Activated T-cell treated with anti-CD3 and anti-CD28 coated beads, Interleukin-2, amount 50 U/mL, for 72 hours (primary cell): ENCODE data around the gene CIBAR2. TPM values are rescaled to one million over a fixed set of nuclear protein-coding genes. Genes with fewer than 3 reads are reported as not detected.
A peak's percentile ranks its signal among the peaks of the same experiment; 100 is the strongest.
"Not testable (repeated sequence)": the region's sequence is repeated elsewhere in the genome, so short reads cannot be mapped to it uniquely, and the experiment has no call there.

Experiments used
- ATAC-seq, 2 donors: fragments of 150-1000 bp; cut with Tn5 transposase; replicated peaks in 1 of 2; 2 replicates each; pipeline ENCODE4 v1.10.0; 2021; ENCODE audit warnings: moderate library complexity in 2 of 2, mild to moderate bottlenecking in 1 of 2
- DNase-seq, 2 donors: peaks; one replicate each; pipeline ENCODE4 v3.0.0; 2021 to 2022; ENCODE audit warnings: mixed read lengths in 1 of 2
- H3K27ac Mint-ChIP-seq: one replicate; pipeline ENCODE4 v1.8.0; 2022; ENCODE audit warnings: mild to moderate bottlenecking, moderate library complexity, mixed read lengths
- H3K27me3 Mint-ChIP-seq: one replicate; pipeline ENCODE4 v1.8.0; 2022; ENCODE audit warnings: low read depth, mixed read lengths
- H3K36me3 Mint-ChIP-seq, 2 donors: one replicate each; pipeline ENCODE4 v1.8.0; 2022; ENCODE audit warnings: mixed read lengths in 2 of 2, mild to moderate bottlenecking in 1 of 2; ENCODE audit not compliant: insufficient read depth in 2 of 2
- H3K4me1 Mint-ChIP-seq: one replicate; pipeline ENCODE4 v1.8.0; 2022; ENCODE audit warnings: low read depth, mixed read lengths
- H3K4me3 Mint-ChIP-seq, 2 donors: one replicate each; pipeline ENCODE4 v1.8.0; 2022; ENCODE audit warnings: mild to moderate bottlenecking in 2 of 2, mixed read lengths in 2 of 2, moderate library complexity in 2 of 2
- H3K9me3 Mint-ChIP-seq, 2 donors: one replicate each; pipeline ENCODE4 v1.8.0; 2022; ENCODE audit warnings: mixed read lengths in 2 of 2
- total RNA-seq, 2 donors: library from RNA; stranded (reverse); gene quantifications; one replicate each; pipeline ENCODE4 v1.2.3, GENCODE V29; 2022

Gene CIBAR2
- total RNA-seq, 2 donors from 2014 or later: not detected

GRCh38 chr16:85062845-85063244 lies 49.4 kb downstream of the CIBAR2 start:
- Mint-ChIP-seq H3K27ac (no peak overlapping the region), H3K9me3 (no peaks in the 10 kb centered on the region), H3K4me1 (peaks cover 20% of the 10 kb centered on the region), H3K4me3 (no peak overlapping the region), H3K27me3 (no peaks in the 10 kb centered on the region), H3K36me3 (no peaks in the 10 kb centered on the region)
- no peak for ATAC-seq
- no peak for DNase-seq

DNA sequence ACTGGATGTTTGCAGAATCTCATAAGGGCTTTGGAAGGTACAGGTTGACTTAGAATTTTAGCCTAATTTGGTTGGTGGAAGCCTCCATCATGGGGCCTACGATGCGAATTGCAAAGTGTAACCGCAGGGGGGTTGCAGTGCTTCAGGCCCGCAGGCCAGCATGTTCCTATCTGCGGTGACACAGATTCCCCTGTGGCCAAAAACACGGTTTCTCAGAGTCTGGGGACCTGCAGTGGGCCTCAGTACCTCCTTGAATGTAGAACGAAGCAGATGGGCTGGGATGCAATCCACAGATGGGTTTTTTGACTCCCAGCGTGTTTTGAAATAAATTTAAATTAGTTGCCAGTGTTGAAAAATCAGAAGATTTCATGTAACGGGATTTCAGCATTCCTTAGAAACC lies 49.9 kb downstream of the CIBAR2 start:
- H3K27ac Mint-ChIP-seq: no peak overlapping the region

GRCh38 chr16:85061566-85061965 lies 50.7 kb downstream of the CIBAR2 start:
- DNase-seq (no peak), ATAC-seq (no peak)
- no peaks in the 10 kb centered on the region for H3K36me3 Mint-ChIP-seq
- no peaks in the 10 kb centered on the region for H3K9me3 Mint-ChIP-seq
- H3K27me3 Mint-ChIP-seq: no peaks in the 10 kb centered on the region
- no peak overlapping the region for H3K4me3 Mint-ChIP-seq
- H3K27ac Mint-ChIP-seq: no peak overlapping the region
- H3K4me1 Mint-ChIP-seq: peaks cover 33% of the 10 kb centered on the region

More for the DNA sequence above, 49.9 kb downstream of the CIBAR2 start:
- H3K4me1 Mint-ChIP-seq: peaks cover 25% of the 10 kb centered on the region
- no peak overlapping the region for H3K4me3 Mint-ChIP-seq
- H3K27me3 Mint-ChIP-seq: no peaks in the 10 kb centered on the region
- H3K9me3 Mint-ChIP-seq: no peaks in the 10 kb centered on the region
- H3K36me3 Mint-ChIP-seq: no peaks in the 10 kb centered on the region
- DNase-seq: no peak
- no peak for ATAC-seq

- Mint-ChIP-seq H3K9me3 (no peaks in the 10 kb centered on the region), H3K27me3 (no peaks in the 10 kb centered on the region), H3K36me3 (no peaks in the 10 kb centered on the region), H3K4me1 (peaks cover 53% of the 10 kb centered on the region), H3K4me3 (no peak overlapping the region), H3K27ac (no peak overlapping the region)
- ATAC-seq (no peak), DNase-seq (no peak)
Measured at GRCh38 chr16:85058909-85059308, 53.4 kb downstream of the CIBAR2 start.

DNA sequence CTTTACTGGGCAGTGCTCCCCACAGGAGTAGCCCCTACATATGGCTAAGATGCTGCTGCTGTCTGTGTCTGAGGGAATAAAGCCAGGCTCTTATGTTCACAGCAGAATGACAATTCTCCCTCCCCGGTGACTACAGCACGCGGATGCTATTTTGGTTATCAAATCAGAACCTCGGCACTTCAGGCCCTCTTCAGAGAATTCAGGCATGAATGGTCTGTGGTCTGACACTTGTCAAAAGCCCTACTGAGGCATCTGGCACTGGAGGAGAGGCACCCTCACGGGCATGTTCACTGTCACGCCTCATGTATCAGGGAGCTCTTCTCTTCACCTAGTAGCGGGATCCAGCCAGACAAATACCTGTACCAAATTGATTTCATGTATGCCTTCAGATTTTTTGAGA lies 54.3 kb downstream of the CIBAR2 start:
- peak overlapping the region; percentile 67 for H3K27ac Mint-ChIP-seq
- peaks cover 53% of the 10 kb centered on the region for H3K4me1 Mint-ChIP-seq
- H3K9me3 Mint-ChIP-seq: no peaks in the 10 kb centered on the region
- H3K27me3 Mint-ChIP-seq: no peaks in the 10 kb centered on the region
- ATAC-seq (no peak), DNase-seq (no peak)
- no peak overlapping the region for H3K4me3 Mint-ChIP-seq
- H3K36me3 Mint-ChIP-seq: peaks cover 0 to 2% of the 10 kb centered on the region in 2 donors

- no peak for ATAC-seq
- H3K9me3 Mint-ChIP-seq: no peaks in the 10 kb centered on the region
- H3K27ac Mint-ChIP-seq: peak overlapping the region; percentile 67
- DNase-seq: peak in 1 of 2 donors; percentile 10
- H3K4me3 Mint-ChIP-seq: peak overlapping the region; percentile 71 to 81
- H3K4me1 Mint-ChIP-seq: peaks cover 53% of the 10 kb centered on the region
- no peaks in the 10 kb centered on the region for H3K27me3 Mint-ChIP-seq
- peaks cover 0 to 2% of the 10 kb centered on the region in 2 donors for H3K36me3 Mint-ChIP-seq
Measured at GRCh38 chr16:85057212-85057889, 54.9 kb downstream of the CIBAR2 start.

DNA sequence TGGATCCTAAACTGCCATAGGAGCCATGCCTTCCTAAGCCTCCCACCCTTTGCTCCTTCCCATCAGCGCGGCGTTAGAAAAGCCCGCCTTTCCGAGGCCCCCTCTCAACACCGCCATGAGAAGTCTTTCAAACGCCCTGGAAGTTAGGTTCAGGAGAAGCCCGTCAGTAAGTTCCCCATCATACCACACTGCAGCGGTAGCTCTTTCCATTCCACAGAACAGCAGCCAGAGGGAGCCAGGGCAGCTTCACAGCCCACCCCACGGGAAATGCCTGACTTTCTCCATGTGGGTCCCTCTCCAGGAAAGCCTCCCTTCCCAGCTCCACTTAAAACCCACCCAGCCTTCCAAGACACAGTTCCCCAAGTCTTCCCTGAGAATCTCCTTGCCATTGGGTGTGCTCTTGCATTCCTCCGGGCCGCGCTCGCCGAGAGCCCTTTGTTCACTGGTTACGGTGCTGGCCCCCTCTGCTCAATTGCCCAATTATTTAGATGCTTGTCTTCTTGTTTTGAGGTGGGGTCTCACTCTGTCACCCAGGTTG lies 56.0 kb downstream of the CIBAR2 start:
- Mint-ChIP-seq H3K9me3 (no peaks in the 10 kb centered on the region), H3K36me3 (peaks cover 0 to 2% of the 10 kb centered on the region in 2 donors), H3K4me3 (peak overlapping the region; percentile 71 to 81), H3K27ac (peak overlapping the region; percentile 44), H3K4me1 (peaks cover 47% of the 10 kb centered on the region), H3K27me3 (no peaks in the 10 kb centered on the region)
- peak in 1 of 2 donors; percentile 8 for DNase-seq
- no peak for ATAC-seq

GRCh38 chr16:85055493-85056210 lies 56.6 kb downstream of the CIBAR2 start:
- DNase-seq: peak; percentile 81 to 83
- peak overlapping the region; percentile 44 for H3K27ac Mint-ChIP-seq
- H3K9me3 Mint-ChIP-seq: no peaks in the 10 kb centered on the region
- H3K4me1 Mint-ChIP-seq: peaks cover 48% of the 10 kb centered on the region
- peaks cover 0 to 2% of the 10 kb centered on the region in 2 donors for H3K36me3 Mint-ChIP-seq
- no peaks in the 10 kb centered on the region for H3K27me3 Mint-ChIP-seq
- H3K4me3 Mint-ChIP-seq: peak overlapping the region; percentile 71 to 81
- ATAC-seq: peak; percentile 95 to 96

GRCh38 chr16:85054948-85055492 lies 57.3 kb downstream of the CIBAR2 start:
- Mint-ChIP-seq H3K4me3 (peak overlapping the region; percentile 71 to 81), H3K27ac (peak overlapping the region; percentile 44), H3K36me3 (peaks cover 0 to 2% of the 10 kb centered on the region in 2 donors), H3K4me1 (peaks cover 51% of the 10 kb centered on the region), H3K9me3 (no peaks in the 10 kb centered on the region), H3K27me3 (no peaks in the 10 kb centered on the region)
- no peak for ATAC-seq
- no peak for DNase-seq

DNA sequence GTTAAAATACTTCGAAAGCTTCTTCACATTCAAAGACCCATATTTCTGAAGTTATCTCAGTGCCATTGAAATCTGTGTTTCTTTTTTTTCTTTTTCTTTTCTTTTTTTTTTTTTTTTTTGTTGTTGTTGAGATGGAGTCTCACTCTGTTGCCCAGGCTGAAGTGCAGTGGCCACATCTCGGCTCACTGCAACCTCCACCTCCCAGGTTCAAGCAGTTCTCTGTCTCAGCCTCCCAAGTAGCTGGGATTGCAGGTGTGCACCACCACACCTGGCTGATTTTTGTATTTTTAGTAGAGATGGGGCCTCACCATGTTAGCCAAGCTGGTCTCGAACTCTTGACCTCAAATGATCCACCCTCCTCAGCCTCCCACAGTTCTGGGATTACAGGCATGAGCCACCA lies 58.0 kb downstream of the CIBAR2 start:
- H3K4me3 Mint-ChIP-seq, ATAC-seq, H3K27me3 Mint-ChIP-seq, H3K9me3 Mint-ChIP-seq, DNase-seq, H3K36me3 Mint-ChIP-seq, H3K27ac Mint-ChIP-seq: not testable (repeated sequence)
- peaks cover 47% of the 10 kb centered on the region for H3K4me1 Mint-ChIP-seq

DNA sequence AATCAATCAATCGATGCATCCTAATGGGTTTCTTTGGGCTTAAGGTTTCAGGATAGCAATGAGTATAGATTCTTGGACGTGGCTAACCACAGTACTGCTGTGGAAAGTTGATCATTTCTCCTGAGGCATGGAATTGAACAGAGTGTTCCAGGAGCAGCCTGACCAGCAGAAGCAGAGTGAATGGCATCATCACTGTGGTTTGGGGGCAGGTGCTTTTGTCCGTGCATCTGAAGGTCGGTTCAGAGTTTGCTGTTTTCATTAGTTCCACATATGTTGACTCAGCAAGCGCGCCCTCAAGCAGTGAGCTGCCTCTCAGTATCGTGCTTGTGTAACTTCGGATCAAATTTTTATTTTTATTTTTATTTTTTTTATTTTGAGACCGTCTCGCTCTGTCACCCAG lies 59.7 kb downstream of the CIBAR2 start:
- Mint-ChIP-seq H3K9me3 (no peaks in the 10 kb centered on the region), H3K4me1 (peaks cover 49% of the 10 kb centered on the region), H3K27me3 (no peaks in the 10 kb centered on the region), H3K4me3 (no peak overlapping the region), H3K36me3 (peaks cover 0 to 2% of the 10 kb centered on the region in 2 donors), H3K27ac (no peak overlapping the region)
- no peak for ATAC-seq
- no peak for DNase-seq

DNA sequence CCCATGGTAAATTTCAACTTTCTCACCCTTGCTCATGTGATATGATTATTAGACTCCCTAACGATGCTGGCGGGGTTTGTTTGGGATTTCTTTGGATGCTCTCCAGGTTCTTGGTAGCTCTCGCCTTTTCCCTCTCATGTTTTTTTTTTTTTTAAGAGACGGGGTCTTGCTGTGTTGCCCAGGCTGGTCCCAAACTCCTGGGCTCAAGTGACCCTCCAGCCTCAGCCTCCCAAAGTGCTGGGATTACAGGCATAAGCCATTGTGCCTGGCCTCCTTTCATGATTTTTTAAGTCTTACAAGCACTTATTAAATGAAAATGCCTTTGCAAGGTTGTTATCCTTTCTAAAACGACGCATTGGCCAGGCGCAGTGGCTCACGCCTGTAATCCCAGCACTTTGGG lies 60.6 kb downstream of the CIBAR2 start:
- Mint-ChIP-seq H3K4me1 (peaks cover 49% of the 10 kb centered on the region), H3K36me3 (peaks cover 0 to 2% of the 10 kb centered on the region in 2 donors), H3K4me3 (no peak overlapping the region), H3K27ac (no peak overlapping the region), H3K9me3 (no peaks in the 10 kb centered on the region), H3K27me3 (no peaks in the 10 kb centered on the region)
- no peak for DNase-seq
- no peak for ATAC-seq

GRCh38 chr16:85051067-85051581 lies 61.1 kb downstream of the CIBAR2 start:
- H3K36me3 Mint-ChIP-seq: peaks cover 0 to 2% of the 10 kb centered on the region in 2 donors
- ATAC-seq (no peak), DNase-seq (no peak)
- H3K27ac Mint-ChIP-seq: no peak overlapping the region
- H3K27me3 Mint-ChIP-seq: no peaks in the 10 kb centered on the region
- no peaks in the 10 kb centered on the region for H3K9me3 Mint-ChIP-seq
- no peak overlapping the region for H3K4me3 Mint-ChIP-seq
- H3K4me1 Mint-ChIP-seq: peaks cover 49% of the 10 kb centered on the region
